ENCODE data around the gene KNSTRN. TPM values are rescaled to one million over a fixed set of nuclear protein-coding genes. Genes with fewer than 3 reads are reported as not detected.
A peak's percentile ranks its signal among the peaks of the same experiment; 100 is the strongest.

The KNSTRN gene
- total and polyA plus RNA-seq, 8 donors = 4.0 to 16.3 (median 12.5) TPM

GRCh38 chr15:40342416-40343320 is 39.9 kb upstream of the KNSTRN start:
- TF ChIP-seq CTCF (IDR thresholded peaks at IDR 0.05) (no peak), EP300 (IDR thresholded peaks at IDR 0.05) (no peak), POLR2AphosphoS5 (IDR thresholded peaks at IDR 0.05) (no peak)

GRCh38 chr15:40343512-40343911 is 39.0 kb upstream of the KNSTRN start:
- Histone ChIP-seq H3K27ac (peak overlapping the region; percentile 35 to 92 (median 67)), H3K36me3 (no peaks in the 10 kb centered on the region), H3K4me3 (no peak overlapping the region), H3K9me3 (no peaks in the 10 kb centered on the region), H3K27me3 (no peaks in the 10 kb centered on the region), H3K4me1 (peaks cover 51 to 92% (median 84%) of the 10 kb centered on the region in 4 donors)
- TF ChIP-seq EP300 (IDR thresholded peaks at IDR 0.05) = no peak
- peak in 1 of 3 donors; percentile 3 for TF ChIP-seq POLR2AphosphoS5 (IDR thresholded peaks at IDR 0.05)
- peak in 1 of 2 donors; percentile 77 for DNase-seq
- 69 to 82% (median 76%) methylated on average over 10 of the region's 10 CpGs for WGBS, 5 donors
- intact Hi-C loops (cut with DNase I; ENCODE audit: low total_unique reads) = no loop called here

More at GRCh38 chr15:40342416-40343320, 39.9 kb upstream of the KNSTRN start:
- DNase-seq = peak in 1 of 2 donors; percentile 75
- WGBS, 5 donors = 46 to 67% (median 54%) methylated on average over 7 of the region's 7 CpGs
- intact Hi-C loops (cut with DNase I; ENCODE audit: low total_unique reads) = no loop called here
- H3K9me3 ChIP-seq = no peaks in the 10 kb centered on the region
- peaks cover 59 to 98% (median 91%) of the 10 kb centered on the region in 4 donors for H3K4me1 ChIP-seq
- no peaks in the 10 kb centered on the region for H3K36me3 ChIP-seq
- H3K27me3 ChIP-seq = no peaks in the 10 kb centered on the region
- no peak overlapping the region for H3K4me3 ChIP-seq
- peak overlapping the region; percentile 35 to 95 (median 90) for H3K27ac ChIP-seq

GRCh38 chr15:40344217-40344616 is 38.3 kb upstream of the KNSTRN start:
- Histone ChIP-seq H3K27me3 (no peaks in the 10 kb centered on the region), H3K4me1 (peaks cover 44 to 85% (median 77%) of the 10 kb centered on the region in 4 donors), H3K36me3 (no peaks in the 10 kb centered on the region), H3K4me3 (no peak overlapping the region), H3K27ac (peak overlapping the region in 3 of 5 donors; percentile 67 to 92 (median 90)), H3K9me3 (no peaks in the 10 kb centered on the region)
- 34 to 48% (median 45%) methylated on average over 4 to 6 of the region's 6 CpGs for WGBS, 5 donors
- no peak for DNase-seq
- TF ChIP-seq POLR2A (IDR thresholded peaks at IDR 0.05) (no peak), EP300 (IDR thresholded peaks at IDR 0.05) (no peak), POLR2AphosphoS5 (IDR thresholded peaks at IDR 0.05) (no peak), CTCF (IDR thresholded peaks at IDR 0.05) (no peak)
- intact Hi-C loops (cut with DNase I; ENCODE audit: low total_unique reads) = no loop called here

GRCh38 chr15:40344631-40345120 is 37.8 kb upstream of the KNSTRN start:
- intact Hi-C loops (cut with DNase I; ENCODE audit: low total_unique reads) = no loop called here
- Histone ChIP-seq H3K27ac (peak overlapping the region in 4 of 5 donors; percentile 28 to 73 (median 67)), H3K36me3 (no peaks in the 10 kb centered on the region), H3K27me3 (no peaks in the 10 kb centered on the region), H3K4me3 (peak overlapping the region in 1 of 4 donors; percentile 3), H3K9me3 (no peaks in the 10 kb centered on the region), H3K4me1 (peaks cover 39 to 80% (median 72%) of the 10 kb centered on the region in 4 donors)
- DNase-seq = peak; percentile 72 to 85
- WGBS, 5 donors = 27 to 35% (median 32%) methylated on average over 10 to 15 of the region's 15 CpGs
- TF ChIP-seq POLR2A (IDR thresholded peaks at IDR 0.05) (no peak), POLR2AphosphoS5 (IDR thresholded peaks at IDR 0.05) (peak in 1 of 3 donors; percentile 47), CTCF (IDR thresholded peaks at IDR 0.05) (peak in 5 of 7 experiments; percentile 68 to 84 (median 71)), EP300 (IDR thresholded peaks at IDR 0.05) (no peak)

Measured in stomach (tissue), 9 donors.